Duodenal mucosa (tissue), 2 donors: ENCODE measurements around the gene FAM90A1.
"Not testable (repeated sequence)": the region's sequence is repeated elsewhere in the genome, so short reads cannot be mapped to it uniquely, and the experiment has no call there.

Source experiments
- H3K27ac ChIP-seq: one replicate; pipeline ENCODE4 v1.7.0; 2013; ENCODE audit warnings: low read depth, low read length
- H3K27me3 ChIP-seq, 2 donors: one replicate each; pipeline ENCODE4 v1.7.0; 2013; ENCODE audit warnings: low read length in 2 of 2, control low read depth in 1 of 2; ENCODE audit not compliant: insufficient read depth in 2 of 2, control insufficient read depth in 1 of 2
- H3K36me3 ChIP-seq, 2 donors: one replicate each; pipeline ENCODE4 v1.7.0; 2013; ENCODE audit warnings: low read length in 2 of 2, control low read depth in 1 of 2; ENCODE audit not compliant: insufficient read depth in 2 of 2, control insufficient read depth in 1 of 2
- H3K4me1 ChIP-seq, 2 donors: one replicate each; pipeline ENCODE4 v1.7.0; 2013; ENCODE audit warnings: low read length in 2 of 2, control low read depth in 1 of 2; ENCODE audit not compliant: insufficient read depth in 2 of 2, control insufficient read depth in 1 of 2
- H3K4me3 ChIP-seq, 2 donors: one replicate each; pipeline ENCODE4 v1.7.0; 2013; ENCODE audit warnings: low read length in 2 of 2, low read depth in 1 of 2
- H3K9ac ChIP-seq, 2 donors: one replicate each; pipeline ENCODE4 v1.7.0; 2013; ENCODE audit warnings: low read length in 2 of 2, low read depth in 1 of 2
- H3K9me3 ChIP-seq, 2 donors: one replicate each; pipeline ENCODE4 v1.7.0; 2013; ENCODE audit warnings: low read length in 2 of 2, control low read depth in 1 of 2; ENCODE audit not compliant: control insufficient read depth in 1 of 2

Gene FAM90A1

DNA sequence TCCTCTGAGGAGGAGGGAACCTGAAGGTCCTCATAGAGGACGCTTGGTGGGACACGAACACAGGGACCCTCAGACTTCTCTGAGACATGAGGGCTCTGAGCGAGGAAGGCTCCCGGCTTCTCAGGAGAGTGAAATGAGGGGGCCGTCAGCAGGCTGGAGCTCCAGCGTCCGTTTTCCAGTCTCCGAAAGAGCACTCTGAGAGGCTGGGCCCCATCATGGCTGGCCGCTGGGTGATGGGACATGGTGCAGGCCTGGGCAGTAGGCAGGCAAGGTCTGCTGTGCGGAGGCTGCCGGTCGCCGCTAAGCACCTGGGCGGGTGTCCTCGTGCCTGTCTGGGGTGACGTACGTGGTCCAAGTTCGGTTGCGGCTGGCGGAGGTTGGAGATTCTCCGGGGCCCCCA, 5.6 kb downstream of the FAM90A1 start:
- not testable (repeated sequence) for H3K9me3 ChIP-seq, H3K4me1 ChIP-seq, H3K27ac ChIP-seq, H3K36me3 ChIP-seq, H3K27me3 ChIP-seq, H3K9ac ChIP-seq, H3K4me3 ChIP-seq

DNA sequence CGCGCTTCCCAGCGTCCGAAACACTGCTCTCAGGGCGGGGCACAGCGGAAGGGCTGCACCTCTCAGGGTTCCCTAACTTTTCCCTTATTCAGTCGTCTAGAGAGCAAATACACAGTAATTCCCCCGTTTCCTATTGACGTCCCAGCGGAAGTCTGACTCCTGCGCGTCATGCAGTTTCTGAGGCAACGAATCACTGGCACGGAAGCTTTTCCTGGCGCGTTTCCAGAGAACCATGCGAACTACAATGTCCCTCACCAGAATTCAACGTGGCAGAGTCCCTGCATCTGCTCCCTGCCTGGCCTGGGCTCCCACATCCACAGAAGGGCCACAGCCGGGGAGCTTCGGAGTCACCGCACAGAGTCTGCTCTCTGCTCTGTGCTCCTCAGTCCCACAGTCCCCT, 6.0 kb downstream of the FAM90A1 start:
- not testable (repeated sequence) for H3K36me3 ChIP-seq, H3K27ac ChIP-seq, H3K9me3 ChIP-seq, H3K4me1 ChIP-seq, H3K27me3 ChIP-seq, H3K9ac ChIP-seq, H3K4me3 ChIP-seq

DNA sequence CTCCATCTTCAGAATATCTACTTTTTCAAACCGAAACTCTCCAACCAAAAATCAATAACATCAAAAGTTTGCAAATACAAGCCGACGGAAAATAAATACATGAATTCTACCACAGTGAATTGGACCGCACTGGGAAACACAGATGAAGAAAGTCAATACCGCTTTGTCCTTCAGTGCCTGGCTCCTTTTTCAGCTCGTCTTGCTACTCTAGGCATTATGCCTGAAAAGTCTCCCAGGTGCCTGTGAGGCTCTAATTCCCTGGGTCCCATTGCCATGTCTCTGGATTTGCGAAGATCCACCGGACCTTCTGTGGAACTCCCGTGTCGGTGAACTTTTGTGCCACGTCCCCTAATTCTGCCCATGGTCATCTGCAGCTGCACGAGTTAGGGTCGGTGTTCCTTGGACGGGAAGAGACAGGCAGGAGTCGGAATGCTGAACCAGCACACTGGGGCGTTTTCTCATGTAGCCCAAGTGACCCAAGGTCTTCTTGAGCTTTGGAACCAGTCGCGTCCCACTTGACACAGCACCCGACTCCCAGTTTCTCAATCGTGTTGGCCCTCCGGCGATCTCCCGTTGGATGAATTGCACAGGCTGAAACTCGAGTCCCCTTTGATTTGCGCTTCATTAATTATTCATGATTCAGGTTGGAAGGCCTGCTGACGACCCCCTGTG, 8.6 kb downstream of the FAM90A1 start:
- H3K36me3 ChIP-seq, H3K27me3 ChIP-seq, H3K9me3 ChIP-seq, H3K9ac ChIP-seq, H3K27ac ChIP-seq, H3K4me1 ChIP-seq, H3K4me3 ChIP-seq: not testable (repeated sequence)

GRCh38 chr12:8197685-8198308, 29.6 kb downstream of the FAM90A1 start:
- not testable (repeated sequence) for H3K36me3 ChIP-seq, H3K4me1 ChIP-seq, H3K4me3 ChIP-seq, H3K9me3 ChIP-seq, H3K27ac ChIP-seq, H3K9ac ChIP-seq, H3K27me3 ChIP-seq

- H3K4me1 ChIP-seq, H3K36me3 ChIP-seq, H3K9me3 ChIP-seq, H3K4me3 ChIP-seq, H3K27me3 ChIP-seq, H3K9ac ChIP-seq, H3K27ac ChIP-seq: not testable (repeated sequence)
Measured at GRCh38 chr12:8188088-8188487, 39.3 kb downstream of the FAM90A1 start.

- H3K27ac ChIP-seq, H3K27me3 ChIP-seq, H3K9me3 ChIP-seq, H3K4me1 ChIP-seq, H3K9ac ChIP-seq, H3K4me3 ChIP-seq, H3K36me3 ChIP-seq: not testable (repeated sequence)
Measured at GRCh38 chr12:8184206-8184605, 43.2 kb downstream of the FAM90A1 start.

GRCh38 chr12:8183346-8183745, 44.1 kb downstream of the FAM90A1 start:
- H3K9ac ChIP-seq, H3K27me3 ChIP-seq, H3K4me1 ChIP-seq, H3K27ac ChIP-seq, H3K4me3 ChIP-seq, H3K9me3 ChIP-seq, H3K36me3 ChIP-seq: not testable (repeated sequence)

DNA sequence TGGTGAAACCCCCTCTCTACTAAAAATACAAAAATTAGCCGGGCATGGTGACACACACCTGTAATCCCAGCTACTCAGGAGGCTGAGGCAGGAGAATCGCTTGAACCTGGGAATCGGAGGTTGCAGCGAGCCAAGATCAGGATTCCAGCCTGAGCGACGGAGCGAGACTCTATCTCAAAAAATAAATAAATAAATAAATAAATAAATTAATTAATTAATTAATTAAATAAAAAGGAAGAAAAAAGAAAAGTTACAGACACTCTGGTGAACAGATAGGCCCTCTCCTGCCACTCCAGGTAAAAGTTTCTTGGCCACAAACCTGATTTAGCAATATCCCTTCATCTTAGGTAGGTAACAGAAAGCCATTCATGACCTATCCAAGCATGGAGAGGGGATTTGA, 44.5 kb downstream of the FAM90A1 start:
- not testable (repeated sequence) for H3K9ac ChIP-seq, H3K27me3 ChIP-seq, H3K4me3 ChIP-seq, H3K4me1 ChIP-seq, H3K9me3 ChIP-seq, H3K27ac ChIP-seq, H3K36me3 ChIP-seq

DNA sequence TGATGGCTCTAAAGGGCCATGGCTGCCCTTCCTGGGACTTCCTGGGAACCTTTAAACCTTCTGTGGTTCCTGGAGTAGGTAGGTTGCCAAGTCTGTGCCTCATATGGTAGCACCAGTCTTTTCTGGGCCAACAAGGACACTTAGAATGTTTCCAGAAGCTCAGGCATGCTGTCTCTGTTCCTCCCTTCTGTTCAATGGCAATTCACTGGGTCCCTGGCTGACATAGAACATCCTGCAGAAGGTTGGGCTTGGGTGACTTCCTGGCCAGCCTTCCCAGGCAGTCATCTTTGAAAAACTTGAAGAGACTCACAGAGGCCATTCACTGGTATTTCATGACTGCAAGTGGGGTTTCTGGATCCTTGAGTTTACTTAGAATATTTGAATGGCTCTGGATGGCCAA, 46.1 kb downstream of the FAM90A1 start:
- not testable (repeated sequence) for H3K27ac ChIP-seq

DNA sequence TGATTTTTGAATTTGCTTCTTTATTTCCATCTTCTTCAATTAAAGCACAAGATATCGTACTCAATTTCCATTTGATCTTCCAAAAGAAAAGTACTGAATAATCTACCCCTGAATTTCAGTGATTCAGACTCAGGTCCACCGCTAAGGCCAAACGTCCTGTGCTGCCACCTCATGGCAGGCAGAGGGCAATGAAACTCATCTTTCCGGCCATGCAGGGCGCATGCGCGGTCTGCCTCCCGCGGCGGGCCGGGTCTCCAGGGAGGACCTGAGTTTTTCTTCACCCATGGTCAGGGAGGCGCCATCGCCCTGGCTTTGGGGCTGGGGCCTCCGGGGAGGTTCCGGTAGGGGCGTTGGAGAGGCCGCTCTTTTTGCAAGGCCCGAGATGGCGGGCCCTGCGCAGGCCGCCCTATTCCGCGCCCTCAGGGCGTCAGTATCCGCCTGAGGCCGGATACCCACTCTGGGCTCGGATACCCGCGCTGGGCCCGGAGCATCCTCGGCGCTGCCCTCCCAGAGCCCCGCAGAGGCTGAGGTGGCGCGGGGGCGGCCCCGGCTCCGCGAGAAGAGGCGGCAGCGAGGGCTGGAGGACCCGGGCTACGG, 47.3 kb downstream of the FAM90A1 start:
- H3K4me1 ChIP-seq, H3K9me3 ChIP-seq, H3K36me3 ChIP-seq, H3K27ac ChIP-seq, H3K27me3 ChIP-seq, H3K9ac ChIP-seq: not testable (repeated sequence)
- H3K4me3 ChIP-seq = peak overlapping the region; percentile 51 to 60

More for the DNA sequence above, 46.1 kb downstream of the FAM90A1 start:
- H3K9me3 ChIP-seq, H3K27me3 ChIP-seq, H3K36me3 ChIP-seq, H3K4me3 ChIP-seq, H3K4me1 ChIP-seq, H3K9ac ChIP-seq: not testable (repeated sequence)
